ENCODE measurements around the gene ANKZF1.

GRCh38 chr2:219285894-219286425 is 56.4 kb downstream of the ANKZF1 start:
- TF ChIP-seq TSHZ2 (CRISPR knock-in tag; IDR thresholded peaks at IDR 0.05) (no peak), RARB (CRISPR knock-in tag; IDR thresholded peaks at IDR 0.05) (no peak), ZFP30 (CRISPR knock-in tag; IDR thresholded peaks at IDR 0.05) (no peak), SNAI2 (CRISPR knock-in tag; IDR thresholded peaks at IDR 0.05) (no peak), POU6F1 (CRISPR knock-in tag; IDR thresholded peaks at IDR 0.05; ENCODE audit: borderline replicate concordance, low read depth) (no peak), CREB5 (CRISPR knock-in tag; IDR thresholded peaks at IDR 0.05; ENCODE audit: low read depth) (no peak), ARNTL (CRISPR knock-in tag; IDR thresholded peaks at IDR 0.05; ENCODE audit: borderline replicate concordance, low read depth) (no peak), PPARA (CRISPR knock-in tag; IDR thresholded peaks at IDR 0.05; ENCODE audit: borderline replicate concordance) (no peak)

Measured in SK-N-SH treated with all-trans-retinoic acid at 6 μM for 48 hours (cell line).